Activated naive CD8-positive, alpha-beta T cell treated with anti-CD3 and anti-CD28 coated beads for 36 hours (primary cell): ENCODE measurements around the gene TCEAL1. TPM values are rescaled to one million over a fixed set of nuclear protein-coding genes. Genes with fewer than 3 reads are reported as not detected.

ENCODE experiments used
- total RNA-seq, 2 experiments: library from RNA; stranded (reverse); gene quantifications; one replicate each; pipeline ENCODE4 v1.2.3, GENCODE V29; 2021

The TCEAL1 gene
- total RNA-seq, 2 experiments from 2014 or later: 7.3 to 8.1 TPM

Other genes starting within 250 kb of the TCEAL1 start
- under 1 TPM; 0.14 to 0.20 TPM for gene RAB40A, start 109.5 kb upstream of the TCEAL1 start, total RNA-seq
- gene TCEAL4, start 43.5 kb upstream of the TCEAL1 start, total RNA-seq: 10 to 100 TPM; 14.8 to 17.4 TPM
- gene TCEAL3, start 21.0 kb upstream of the TCEAL1 start, total RNA-seq: 1 to 10 TPM; 8.5 to 8.7 TPM
- gene MORF4L2, start 57.7 kb downstream of the TCEAL1 start, total RNA-seq: 100 to 1,000 TPM; 249 to 257 TPM
- gene TMEM31, start 81.9 kb downstream of the TCEAL1 start, total RNA-seq: not detected
- not detected for gene PLP1, start 147.9 kb downstream of the TCEAL1 start, total RNA-seq
- gene RAB9B, start 203.3 kb downstream of the TCEAL1 start, total RNA-seq: under 1 TPM; 0.34 to 0.60 TPM